CD14-positive monocyte (primary cell): ENCODE data around the gene MED9. TPM values are rescaled to one million over a fixed set of nuclear protein-coding genes. Genes with fewer than 3 reads are reported as not detected.

Experiments
- DNase-seq, 3 donors: peaks; one replicate each; pipeline ENCODE4 v3.0.0-alpha.2; 2011 to 2022
- H2AFZ ChIP-seq: 2 replicates; pipeline ENCODE4 v1.6.0; 2012; ENCODE audit warnings: mild to moderate bottlenecking, low read depth, low read length, inconsistent platforms; ENCODE audit not compliant: insufficient read depth, poor library complexity, severe bottlenecking
- H3K27ac ChIP-seq, 2 donors: 1 replicate in 1 of 2; 2 replicates in 1 of 2; pipeline ENCODE4 v1.5.1; 2012 to 2013; ENCODE audit warnings: low read length in 2 of 2, control low read depth in 1 of 2, inconsistent platforms in 1 of 2, low read depth in 1 of 2, mild to moderate bottlenecking in 1 of 2
- H3K27me3 ChIP-seq, 2 donors: one replicate each; pipeline versions ENCODE4 v1.6.0 to v1.6.1; 2011 to 2013; ENCODE audit warnings: low read length in 2 of 2; ENCODE audit not compliant: control insufficient read depth in 2 of 2, insufficient read depth in 2 of 2
- H3K36me3 ChIP-seq, 2 donors: replicated peaks in 1 of 2; 1 replicate in 1 of 2; 2 replicates in 1 of 2; pipeline versions ENCODE4 v1.5.1 to v1.6.1; 2012 to 2013; ENCODE audit warnings: low read length in 2 of 2, control low read depth in 1 of 2, inconsistent platforms in 1 of 2, mild to moderate bottlenecking in 1 of 2; ENCODE audit not compliant: insufficient read depth in 2 of 2, control insufficient read depth in 1 of 2
- H3K4me1 ChIP-seq, 2 donors: 1 replicate in 1 of 2; 2 replicates in 1 of 2; pipeline versions ENCODE4 v1.5.1 to v1.6.1; 2012 to 2013; ENCODE audit warnings: low read length in 2 of 2, control low read depth in 1 of 2, inconsistent platforms in 1 of 2, mild to moderate bottlenecking in 1 of 2, moderate library complexity in 1 of 2; ENCODE audit not compliant: insufficient read depth in 2 of 2, control insufficient read depth in 1 of 2
- H3K4me2 ChIP-seq: replicated peaks from 2 replicates; pipeline ENCODE3; 2012; ENCODE audit warnings: low read length, moderate library complexity, mild to moderate bottlenecking; ENCODE audit not compliant: poor library complexity, severe bottlenecking; ENCODE audit errors: extremely low read depth
- H3K4me3 ChIP-seq, 3 experiments: fragments of 200-600 bp in 1 of 3; sonication (generic) in 1 of 3; replicated peaks in 1 of 3; 1 replicate in 2 of 3; 2 replicates in 1 of 3; pipeline ENCODE4 v1.5.1; 2011 to 2013; ENCODE audit warnings: low read length in 3 of 3, mild to moderate bottlenecking in 3 of 3, control low read depth in 2 of 3, low read depth in 2 of 3, inconsistent platforms in 1 of 3, moderate library complexity in 1 of 3
- H3K79me2 ChIP-seq: 2 replicates; pipeline ENCODE4 v1.6.0; 2012; ENCODE audit warnings: mild to moderate bottlenecking, control low read depth, inconsistent platforms, low read length, moderate library complexity; ENCODE audit not compliant: insufficient read depth
- H3K9ac ChIP-seq: 2 replicates; pipeline ENCODE4 v1.6.0; 2017; ENCODE audit warnings: low read length, mild to moderate bottlenecking; ENCODE audit not compliant: insufficient read depth, poor library complexity, severe bottlenecking
- H3K9me3 ChIP-seq, 2 donors: replicated peaks in 1 of 2; 1 replicate in 1 of 2; 2 replicates in 1 of 2; pipeline versions ENCODE4 v1.5.1 to v1.6.1; 2012 to 2013; ENCODE audit warnings: low read length in 2 of 2, control low read depth in 1 of 2; ENCODE audit not compliant: control insufficient read depth in 1 of 2, insufficient read depth in 1 of 2
- H4K20me1 ChIP-seq: 2 replicates; pipeline ENCODE4 v1.6.0; 2012; ENCODE audit warnings: mild to moderate bottlenecking, low read length, control low read depth, moderate library complexity; ENCODE audit not compliant: insufficient read depth
- H3K27ac Mint-ChIP-seq, 7 donors: one replicate each; pipeline ENCODE4 v1.8.0; 2020; ENCODE audit warnings: mild to moderate bottlenecking in 7 of 7, mixed read lengths in 7 of 7, moderate library complexity in 6 of 7, inconsistent platforms in 2 of 7
- H3K27me3 Mint-ChIP-seq, 3 donors: one replicate each; pipeline ENCODE4 v1.8.0; 2021 to 2022; ENCODE audit warnings: low read depth in 3 of 3, mild to moderate bottlenecking in 3 of 3, mixed read lengths in 3 of 3, moderate library complexity in 3 of 3, inconsistent platforms in 1 of 3
- H3K36me3 Mint-ChIP-seq, 2 donors: one replicate each; pipeline ENCODE4 v1.8.0; 2020; ENCODE audit warnings: mixed read lengths in 2 of 2, inconsistent platforms in 1 of 2, mild to moderate bottlenecking in 1 of 2
- H3K4me1 Mint-ChIP-seq: one replicate; pipeline ENCODE4 v1.8.0; 2020; ENCODE audit warnings: mild to moderate bottlenecking, mixed read lengths
- H3K4me3 Mint-ChIP-seq, 2 donors: one replicate each; pipeline ENCODE4 v1.8.0; 2020; ENCODE audit warnings: mild to moderate bottlenecking in 2 of 2, mixed read lengths in 2 of 2, moderate library complexity in 1 of 2
- H3K9me3 Mint-ChIP-seq, 7 donors: one replicate each; pipeline ENCODE4 v1.8.0; 2020 to 2022; ENCODE audit warnings: mixed read lengths in 7 of 7, mild to moderate bottlenecking in 6 of 7, moderate library complexity in 6 of 7, inconsistent platforms in 2 of 7
- WGBS: methylation state at CpG from one replicate; pipeline ENCODE4 v1.1.5; 2013; ENCODE audit warnings: missing lambda C conversion rate; ENCODE audit not compliant: insufficient coverage; 5-methylcytosine and 5-hydroxymethylcytosine counted together
- intact Hi-C, 2 donors: fragments of 100-400 bp; cut with micrococcal nuclease; formaldehyde crosslinking; loops; one replicate each; pipeline versions ENCODE4 v1.15.0 to v1.15.1; 2023
- polyA plus RNA-seq, 3 donors: library from polyadenylated mRNA; depleted of rRNA in 1 of 3; unstranded in 2 of 3; stranded (reverse) in 1 of 3; fragments of 300-500 nt in 2 of 3; fragments of >200 nt in 1 of 3; fragmentation: Illumina TruSeq in 2 of 3; gene quantifications; 1 replicate in 2 of 3; 2 replicates in 1 of 3; pipeline ENCODE4 v1.2.3, GENCODE V29; 2012 to 2021
- TF ChIP-seq, protein P1 (sequence below): fragments of 200-600 bp; IDR thresholded peaks from one replicate; pipeline ENCODE4 v1.8.0; 2022; ENCODE audit warnings: antibody characterized with exemption, mild to moderate bottlenecking

The MED9 gene
- polyA plus RNA-seq, 3 donors, result 5.6 to 6.9 (median 6.1) TPM

DNA sequence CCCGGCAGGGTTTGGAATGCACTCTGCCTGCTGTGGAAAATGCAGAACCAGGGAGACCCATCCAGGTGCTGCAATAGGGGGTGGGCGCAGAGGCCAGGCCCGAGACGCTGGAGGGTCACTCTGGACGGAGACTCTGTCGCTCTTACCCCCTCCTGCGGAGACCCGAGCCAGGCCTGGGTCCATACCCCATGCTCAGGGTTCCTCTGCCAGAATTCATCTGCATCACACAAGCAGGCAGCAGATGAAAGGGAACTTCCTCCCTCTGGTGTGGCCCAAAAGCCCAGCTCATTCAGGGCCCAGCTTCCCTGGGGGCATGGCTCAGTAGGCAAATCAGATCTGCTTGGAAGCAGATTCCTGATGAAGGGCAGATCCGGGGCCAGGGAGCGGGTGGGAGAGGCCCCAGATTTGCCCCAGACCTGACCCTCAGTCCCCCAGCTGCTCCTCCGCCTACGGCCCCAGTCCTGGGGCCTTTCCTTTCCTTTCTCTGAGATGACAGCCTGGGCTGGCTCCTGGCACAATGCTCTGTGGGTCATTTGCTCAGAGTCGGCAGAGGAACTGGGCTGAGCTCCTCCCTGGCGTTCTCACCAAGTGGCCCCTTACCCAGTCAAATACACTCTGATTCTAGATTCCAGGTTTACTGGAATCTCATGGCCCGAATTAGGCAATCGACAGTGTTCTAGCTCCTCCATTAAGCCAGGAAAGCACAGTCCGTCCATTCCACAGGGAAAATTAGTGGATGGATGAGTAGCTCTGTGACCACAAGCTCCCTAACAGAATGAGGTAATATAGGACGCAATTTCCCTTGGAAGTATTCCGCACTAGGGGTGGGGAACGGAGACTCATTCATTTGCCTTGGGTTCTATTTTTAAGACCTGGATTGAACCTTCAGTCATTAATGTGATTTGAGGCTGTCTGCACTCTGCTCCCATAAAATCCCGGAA, 38.5 kb downstream of the MED9 start:
- H3K4me1 Mint-ChIP-seq, result peaks cover 1% of the 10 kb centered on the region
- DNase-seq, result no peak
- peak overlapping the region in 1 of 7 donors; percentile 26 for H3K27ac Mint-ChIP-seq
- peaks cover 0 to 2% of the 10 kb centered on the region in 2 donors for H3K36me3 Mint-ChIP-seq
- no peaks in the 10 kb centered on the region for H3K9me3 Mint-ChIP-seq
- no peak overlapping the region for H3K4me2 ChIP-seq
- H3K27me3 Mint-ChIP-seq, result peaks cover 0 to 2% (median 2%) of the 10 kb centered on the region in 3 donors
- no peaks in the 10 kb centered on the region for H3K4me1 ChIP-seq
- no peak overlapping the region for H3K4me3 Mint-ChIP-seq
- no peak overlapping the region for H3K9ac ChIP-seq
- no peaks in the 10 kb centered on the region for H3K79me2 ChIP-seq
- no peak overlapping the region for H2AFZ ChIP-seq
- intact Hi-C loops, result no loop called here
- no peaks in the 10 kb centered on the region for H3K27me3 ChIP-seq
- WGBS, result 91% methylated on average over 15 of the region's 21 CpGs
- no peak overlapping the region for H3K4me3 ChIP-seq
- H3K9me3 ChIP-seq, result no peaks in the 10 kb centered on the region
- no peak overlapping the region for H3K27ac ChIP-seq
- H4K20me1 ChIP-seq, result no peaks in the 10 kb centered on the region
- TF ChIP-seq, protein P1, sequence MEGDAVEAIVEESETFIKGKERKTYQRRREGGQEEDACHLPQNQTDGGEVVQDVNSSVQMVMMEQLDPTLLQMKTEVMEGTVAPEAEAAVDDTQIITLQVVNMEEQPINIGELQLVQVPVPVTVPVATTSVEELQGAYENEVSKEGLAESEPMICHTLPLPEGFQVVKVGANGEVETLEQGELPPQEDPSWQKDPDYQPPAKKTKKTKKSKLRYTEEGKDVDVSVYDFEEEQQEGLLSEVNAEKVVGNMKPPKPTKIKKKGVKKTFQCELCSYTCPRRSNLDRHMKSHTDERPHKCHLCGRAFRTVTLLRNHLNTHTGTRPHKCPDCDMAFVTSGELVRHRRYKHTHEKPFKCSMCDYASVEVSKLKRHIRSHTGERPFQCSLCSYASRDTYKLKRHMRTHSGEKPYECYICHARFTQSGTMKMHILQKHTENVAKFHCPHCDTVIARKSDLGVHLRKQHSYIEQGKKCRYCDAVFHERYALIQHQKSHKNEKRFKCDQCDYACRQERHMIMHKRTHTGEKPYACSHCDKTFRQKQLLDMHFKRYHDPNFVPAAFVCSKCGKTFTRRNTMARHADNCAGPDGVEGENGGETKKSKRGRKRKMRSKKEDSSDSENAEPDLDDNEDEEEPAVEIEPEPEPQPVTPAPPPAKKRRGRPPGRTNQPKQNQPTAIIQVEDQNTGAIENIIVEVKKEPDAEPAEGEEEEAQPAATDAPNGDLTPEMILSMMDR, result no peak
- H3K36me3 ChIP-seq, result no peaks in the 10 kb centered on the region

DNA sequence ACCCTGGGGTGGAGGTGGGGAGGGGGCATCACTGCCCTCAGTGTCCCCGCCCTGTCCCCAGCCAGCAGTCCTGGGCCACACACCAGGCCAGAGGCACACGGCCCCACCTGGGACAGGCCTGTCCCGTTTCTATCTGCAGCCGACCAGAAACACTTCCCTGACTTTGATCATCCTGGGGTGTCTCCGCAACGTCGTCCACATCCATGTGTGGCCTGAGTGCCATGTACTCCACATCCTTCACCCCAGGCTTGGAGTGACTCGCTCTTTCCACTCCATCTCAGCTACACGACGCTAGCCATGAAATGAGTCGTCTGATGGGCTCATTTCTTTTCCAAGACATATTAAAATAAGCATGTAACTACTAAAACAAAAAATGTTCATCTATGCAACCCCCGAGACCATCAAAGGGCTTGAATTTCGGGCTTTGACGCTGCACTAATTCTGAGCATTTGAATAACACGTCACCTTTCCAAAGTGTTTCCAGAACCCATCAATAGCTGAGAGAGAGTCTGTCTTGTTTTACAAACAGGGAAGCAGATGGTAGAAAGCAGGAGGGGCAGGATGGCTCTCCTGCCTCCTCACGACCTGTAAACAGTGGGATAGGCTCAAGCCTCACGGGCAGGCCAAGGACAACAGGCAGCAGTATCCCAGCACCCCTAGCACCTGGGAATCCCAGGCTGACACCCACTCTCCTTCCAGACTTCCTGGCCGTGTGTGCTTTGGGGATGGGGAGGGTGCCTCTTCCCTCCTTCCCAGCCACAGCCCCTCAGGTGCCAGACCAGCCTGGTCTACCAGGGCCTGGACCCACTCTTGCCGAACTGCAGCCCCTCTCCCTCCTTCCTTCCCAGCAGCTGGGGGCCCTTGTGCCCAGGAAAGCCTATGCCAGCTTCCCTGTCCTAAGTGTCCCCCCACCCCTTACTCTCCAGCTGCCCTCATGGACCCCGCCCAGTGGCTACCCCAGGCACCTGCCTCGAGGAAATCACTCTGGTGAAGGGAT, 39.4 kb downstream of the MED9 start:
- H3K27me3 Mint-ChIP-seq, result peaks cover 0 to 2% (median 0%) of the 10 kb centered on the region in 3 donors
- Histone ChIP-seq H3K79me2 (no peaks in the 10 kb centered on the region), H3K27me3 (no peaks in the 10 kb centered on the region), H3K4me1 (no peaks in the 10 kb centered on the region), H3K27ac (no peak overlapping the region), H3K9ac (no peak overlapping the region), H3K4me3 (no peak overlapping the region), H2AFZ (no peak overlapping the region), H3K4me2 (no peak overlapping the region), H4K20me1 (no peaks in the 10 kb centered on the region), H3K9me3 (no peaks in the 10 kb centered on the region), H3K36me3 (no peaks in the 10 kb centered on the region)
- DNase-seq, result no peak
- whole genome bisulfite sequencing, result 92% methylated on average over 13 of the region's 21 CpGs
- H3K27ac Mint-ChIP-seq, result no peak overlapping the region
- no peak overlapping the region for H3K4me3 Mint-ChIP-seq
- H3K9me3 Mint-ChIP-seq, result no peaks in the 10 kb centered on the region
- intact Hi-C loops, result no loop called here
- no peaks in the 10 kb centered on the region for H3K4me1 Mint-ChIP-seq
- H3K36me3 Mint-ChIP-seq, result peaks cover 0 to 4% of the 10 kb centered on the region in 2 donors
- TF ChIP-seq, protein P1, result no peak
